ENCODE data around the gene ARHGAP26. TPM values are rescaled to one million over a fixed set of nuclear protein-coding genes. Genes with fewer than 3 reads are reported as not detected.
A peak's percentile ranks its signal among the peaks of the same experiment; 100 is the strongest.

ARHGAP26 gene
- total RNA-seq, 1 experiment from 2014 or later, result 38.3 TPM

DNA sequence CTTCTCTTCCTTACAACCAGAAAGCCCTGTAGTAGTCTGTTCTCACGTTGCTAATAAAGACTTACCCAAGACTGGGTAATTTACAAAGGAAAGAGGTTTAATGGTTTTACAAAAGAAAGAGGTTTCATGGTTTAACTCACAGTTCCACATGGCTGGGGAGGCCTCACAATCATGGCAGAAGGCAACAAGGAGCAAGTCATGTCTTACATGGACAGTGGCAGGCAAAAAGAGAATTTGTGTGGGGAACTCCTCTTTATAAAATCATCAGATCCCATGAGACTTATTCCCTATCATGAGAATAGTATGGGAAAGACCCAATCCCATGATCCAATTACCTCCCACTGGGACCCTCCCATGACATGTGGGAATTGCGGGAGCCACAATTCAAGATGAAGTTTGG, 468.4 kb downstream of the ARHGAP26 start:
- no peak for DNase-seq (ENCODE audit: low read depth)
- in situ Hi-C loops (cut with HindIII; ENCODE audit: low pct_unique_long_range_greater_than_20kb, low sequenced_read_pairs), result no loop called here

DNA sequence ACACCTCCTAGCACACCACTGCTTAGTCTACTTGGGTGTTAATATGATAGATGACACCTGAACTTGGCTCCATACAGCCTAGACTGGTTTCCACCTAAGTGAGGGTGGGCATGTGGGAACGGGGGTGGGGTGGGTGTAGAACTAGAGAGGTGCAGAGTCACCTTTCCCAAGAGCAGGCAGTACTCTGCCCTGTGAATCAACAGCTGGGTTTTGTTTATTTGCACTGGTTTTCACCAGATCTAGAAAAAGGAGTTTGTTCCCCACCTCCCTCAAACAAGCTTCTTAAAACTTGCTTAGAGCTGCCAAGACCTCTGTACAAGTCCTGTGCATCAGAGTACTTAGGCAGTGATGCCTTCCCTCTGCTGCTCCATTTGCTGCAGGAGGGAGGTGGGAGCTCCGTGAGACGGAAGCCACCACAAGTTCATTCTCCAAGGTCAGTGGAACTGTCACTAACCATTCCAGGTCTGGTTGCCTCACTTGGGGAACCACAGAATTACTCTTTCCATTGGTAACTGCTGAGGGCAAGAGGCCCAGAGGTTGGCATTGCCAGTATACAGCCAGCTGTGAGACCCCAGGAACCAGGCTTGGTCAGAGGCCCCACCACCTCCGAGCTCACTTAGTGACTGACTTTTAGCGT, 469.8 kb downstream of the ARHGAP26 start:
- in situ Hi-C loops (cut with HindIII; ENCODE audit: low pct_unique_long_range_greater_than_20kb, low sequenced_read_pairs), result no loop called here
- no peak for DNase-seq (ENCODE audit: low read depth)

DNA sequence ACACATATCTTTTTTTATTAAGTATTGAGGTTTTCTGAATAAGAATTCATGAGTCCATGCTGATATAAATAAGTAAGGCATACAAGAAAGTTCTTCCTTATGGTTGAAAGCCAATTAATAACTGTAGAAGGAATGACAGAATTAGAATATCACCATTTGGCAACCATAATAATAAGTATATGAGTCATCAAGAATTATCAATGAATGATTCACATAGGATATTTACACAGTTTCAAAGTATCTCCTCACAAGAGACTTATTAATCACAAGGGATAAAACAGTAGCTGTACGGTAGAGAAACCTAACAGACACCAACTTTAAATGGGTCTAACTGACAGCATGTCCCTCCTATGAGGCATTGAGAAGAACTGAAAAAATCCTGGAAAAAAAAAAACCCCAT, 471.7 kb downstream of the ARHGAP26 start:
- DNase-seq (ENCODE audit: low read depth), result no peak
- in situ Hi-C loops (cut with HindIII; ENCODE audit: low pct_unique_long_range_greater_than_20kb, low sequenced_read_pairs), result no loop called here

DNA sequence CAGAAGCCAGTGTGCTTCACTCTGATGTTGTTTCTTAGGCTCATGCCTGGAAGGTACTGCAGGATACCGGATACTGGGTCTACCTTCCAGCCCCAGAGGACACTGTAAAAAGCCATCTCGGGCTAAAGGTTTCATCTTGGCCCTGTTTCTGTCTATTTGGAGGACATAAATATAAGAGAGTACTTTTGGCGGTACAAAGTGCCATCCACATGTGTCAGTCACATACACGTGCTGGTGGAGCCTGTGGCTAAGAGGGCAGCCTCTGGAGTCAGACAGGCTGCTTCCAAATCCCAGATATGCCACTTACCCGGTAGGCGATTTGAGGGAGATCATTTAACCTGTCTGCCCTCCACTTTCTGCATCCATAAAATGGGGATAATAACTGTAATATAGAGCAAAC, 472.9 kb downstream of the ARHGAP26 start:
- DNase-seq (ENCODE audit: low read depth), result no peak
- in situ Hi-C loops (cut with HindIII; ENCODE audit: low pct_unique_long_range_greater_than_20kb, low sequenced_read_pairs), result no loop called here

DNA sequence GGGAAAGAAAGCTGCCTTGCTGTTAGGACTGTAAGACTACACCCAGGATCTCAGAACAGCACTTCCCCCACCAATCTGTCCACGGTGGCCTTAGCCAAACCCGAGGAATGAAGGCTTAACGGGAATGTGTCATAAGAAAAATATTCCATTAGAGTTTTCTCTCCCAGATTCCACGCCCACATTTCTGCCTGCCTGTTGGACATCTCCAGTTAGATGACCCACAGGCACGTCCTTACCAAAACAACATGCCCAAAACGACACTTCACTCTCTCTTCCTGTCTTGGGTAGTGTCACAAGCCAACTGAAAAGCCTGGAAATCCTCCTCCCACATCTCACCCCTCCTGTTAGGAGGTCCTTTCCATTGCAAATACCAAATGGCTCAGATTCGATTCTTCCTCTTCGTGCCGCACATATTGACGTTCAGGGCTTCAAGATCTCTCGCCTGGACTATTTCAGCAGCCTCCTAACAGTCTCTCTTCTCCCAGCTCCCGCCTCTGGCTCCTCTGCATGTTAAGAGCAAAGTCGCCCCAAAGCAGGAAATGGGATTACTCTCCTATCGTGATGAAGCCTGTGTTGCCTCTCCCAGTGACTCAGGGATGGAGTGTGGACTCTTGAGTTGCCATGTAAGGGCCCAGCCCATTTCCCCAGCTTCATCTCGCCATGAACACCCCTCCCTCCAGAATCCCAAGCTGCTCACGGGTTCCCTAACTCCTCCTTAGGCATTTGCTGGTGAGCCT, 474.0 kb downstream of the ARHGAP26 start:
- DNase-seq (ENCODE audit: low read depth), result peak; percentile 96
- in situ Hi-C loops (cut with HindIII; ENCODE audit: low pct_unique_long_range_greater_than_20kb, low sequenced_read_pairs), result no loop called here

DNA sequence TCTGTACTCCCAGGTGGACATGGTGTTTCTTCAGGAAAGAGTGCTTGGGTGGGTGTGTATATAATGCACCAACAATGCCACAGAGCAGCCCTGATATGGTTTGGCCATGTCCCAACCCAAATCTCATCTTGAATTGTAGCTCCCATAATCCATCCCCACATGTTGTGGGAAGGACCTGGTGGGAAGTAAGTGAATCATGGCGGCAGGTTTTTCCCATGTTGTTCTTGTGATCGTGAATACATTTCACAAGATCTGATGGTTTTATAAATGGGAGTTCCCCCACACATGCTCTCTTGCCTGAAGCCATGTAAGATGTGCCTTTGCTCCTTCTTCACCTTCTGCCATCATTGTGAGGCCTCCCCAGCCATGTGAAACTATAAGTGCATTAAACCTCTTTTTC, 474.8 kb downstream of the ARHGAP26 start:
- DNase-seq (ENCODE audit: low read depth), result peak; percentile 27
- in situ Hi-C loops (cut with HindIII; ENCODE audit: low pct_unique_long_range_greater_than_20kb, low sequenced_read_pairs), result no loop called here

DNA sequence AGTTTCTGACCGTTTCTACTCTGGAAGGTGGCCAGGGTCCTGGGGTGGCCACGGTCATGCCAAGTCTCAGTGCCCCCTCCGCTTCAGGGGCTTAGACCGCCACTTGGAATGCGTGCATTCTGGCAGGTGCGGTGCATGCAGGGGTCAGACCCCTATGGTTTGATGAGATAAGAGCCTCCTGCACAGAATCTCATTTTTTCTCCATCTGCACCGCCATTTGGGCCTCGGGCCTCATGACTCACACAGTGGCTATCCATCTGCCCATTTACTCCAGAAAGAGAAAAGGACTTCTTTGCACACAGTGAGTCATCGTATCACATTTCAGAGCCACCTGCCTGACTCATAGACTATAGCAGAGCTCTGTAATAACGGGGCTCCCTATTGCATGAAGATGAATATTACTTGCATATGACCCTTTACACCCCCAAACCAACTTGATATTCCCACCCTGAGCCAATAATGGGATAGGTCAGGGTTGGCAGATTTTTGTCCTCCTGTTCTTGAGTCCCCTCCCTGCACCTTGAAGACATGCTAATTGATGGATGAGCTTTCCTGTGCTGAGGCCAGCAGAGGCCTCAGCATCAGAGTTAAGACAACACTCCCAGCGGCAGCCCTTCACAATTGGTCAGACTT, 475.9 kb downstream of the ARHGAP26 start:
- DNase-seq (ENCODE audit: low read depth), result peak; percentile 92
- in situ Hi-C loops (cut with HindIII; ENCODE audit: low pct_unique_long_range_greater_than_20kb, low sequenced_read_pairs), result no loop called here

DNA sequence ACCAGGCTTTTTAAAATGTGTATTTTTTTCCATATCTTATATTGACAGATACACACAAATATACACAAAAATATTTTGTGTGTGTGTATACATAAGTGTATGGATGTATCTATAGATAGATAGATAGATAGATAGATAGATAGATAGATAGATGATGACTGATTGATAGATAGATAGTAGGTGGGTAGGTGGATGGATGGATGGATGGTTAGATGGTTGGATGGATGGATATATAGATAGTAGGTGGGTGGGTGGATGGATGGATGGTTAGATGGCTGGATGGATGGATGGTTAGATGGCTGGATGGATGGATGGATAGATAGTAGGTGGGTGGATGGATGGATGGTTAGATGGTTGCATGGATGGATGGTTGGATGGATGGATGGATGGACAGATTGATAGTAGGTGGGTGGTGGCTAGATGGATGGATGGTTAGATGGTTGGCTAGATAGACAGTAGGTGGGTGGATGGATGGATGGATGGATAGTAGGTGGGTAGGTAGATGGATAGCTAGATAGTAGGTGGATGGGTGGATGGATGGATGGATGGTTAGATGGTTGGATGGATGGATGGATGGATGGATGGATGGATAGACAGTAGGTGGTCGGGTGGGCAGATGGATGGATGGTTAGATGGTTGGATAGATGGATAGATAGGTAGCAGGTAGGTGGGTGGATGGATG, 477.1 kb downstream of the ARHGAP26 start:
- DNase-seq (ENCODE audit: low read depth), result no peak
- in situ Hi-C loops (cut with HindIII; ENCODE audit: low pct_unique_long_range_greater_than_20kb, low sequenced_read_pairs), result no loop called here

DNA sequence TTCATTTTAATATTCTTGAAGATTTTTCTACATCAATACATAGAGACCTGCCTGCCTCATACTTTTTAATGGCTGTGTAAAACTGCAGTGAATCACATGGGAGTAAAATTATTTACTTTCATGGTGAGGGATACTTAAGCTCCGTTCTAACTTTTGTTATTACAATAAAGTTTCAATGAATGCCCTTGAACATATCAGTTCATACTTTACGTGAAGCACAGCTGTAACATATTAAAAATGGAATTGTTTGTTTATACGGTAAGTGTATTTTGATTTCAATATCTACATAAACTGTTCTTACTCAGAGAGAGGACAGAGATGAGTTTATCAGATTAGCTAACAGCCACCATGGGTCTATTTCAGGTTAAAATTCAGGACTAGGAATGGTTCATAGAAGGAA, 478.2 kb downstream of the ARHGAP26 start:
- no peak for DNase-seq (ENCODE audit: low read depth)
- in situ Hi-C loops (cut with HindIII; ENCODE audit: low pct_unique_long_range_greater_than_20kb, low sequenced_read_pairs), result no loop called here

DNA sequence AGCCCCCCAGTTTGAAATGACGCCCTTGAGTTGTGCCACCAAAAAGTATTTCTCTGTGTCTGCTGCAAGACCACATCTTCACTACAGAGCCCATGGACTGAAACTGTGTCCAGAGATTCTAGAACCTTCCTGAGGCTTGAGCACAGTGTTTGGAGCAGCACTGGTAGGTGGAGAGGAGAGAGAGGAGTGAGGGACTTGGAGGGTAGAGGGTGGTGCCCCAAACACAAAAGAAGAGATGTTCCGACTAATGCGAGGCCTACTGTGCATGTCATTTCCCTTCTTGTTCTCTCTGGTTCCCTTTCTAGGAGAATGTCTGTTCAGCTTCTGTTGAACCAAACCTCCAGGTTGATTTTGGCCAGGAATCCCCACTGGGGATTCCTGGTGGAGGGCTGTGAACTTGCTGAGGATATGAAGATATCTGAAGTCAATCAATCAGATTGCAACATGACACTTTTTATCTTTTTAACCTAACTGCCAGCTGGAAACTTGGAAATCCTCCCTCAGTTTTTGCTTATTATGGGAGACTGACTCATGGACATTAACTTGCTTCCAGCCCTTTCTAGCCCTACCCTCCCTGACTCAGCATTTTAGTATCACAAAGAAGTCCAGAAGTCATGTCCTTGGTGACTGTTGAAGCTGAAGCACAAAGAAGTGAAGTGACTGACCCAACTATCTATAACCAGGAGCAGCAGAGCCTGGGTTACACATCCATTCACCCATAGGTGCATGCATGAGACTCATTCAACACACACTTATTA, 478.8 kb downstream of the ARHGAP26 start:
- in situ Hi-C loops (cut with HindIII; ENCODE audit: low pct_unique_long_range_greater_than_20kb, low sequenced_read_pairs), result no loop called here
- peak; percentile 57 for DNase-seq (ENCODE audit: low read depth)

DNA sequence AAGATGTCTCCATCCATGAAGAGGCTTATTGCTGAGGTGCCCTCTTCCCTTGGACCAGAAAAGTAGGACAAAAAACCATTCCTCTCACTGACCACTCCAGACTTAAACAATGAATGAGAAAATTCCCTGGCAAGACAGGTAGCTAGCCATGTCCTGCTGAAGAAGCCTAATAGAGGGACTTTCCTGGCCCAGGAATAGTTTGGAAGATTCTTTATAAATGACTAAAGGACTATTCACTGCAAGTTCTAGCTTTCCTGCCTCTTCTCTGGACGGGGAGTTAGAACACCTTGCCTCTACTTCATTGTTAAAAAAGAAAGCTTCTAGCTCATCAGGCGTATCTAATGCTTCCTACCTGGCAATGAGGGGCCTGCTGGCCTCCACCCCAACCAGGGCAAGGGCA, 479.7 kb downstream of the ARHGAP26 start:
- in situ Hi-C loops (cut with HindIII; ENCODE audit: low pct_unique_long_range_greater_than_20kb, low sequenced_read_pairs), result no loop called here
- DNase-seq (ENCODE audit: low read depth), result no peak

DNA sequence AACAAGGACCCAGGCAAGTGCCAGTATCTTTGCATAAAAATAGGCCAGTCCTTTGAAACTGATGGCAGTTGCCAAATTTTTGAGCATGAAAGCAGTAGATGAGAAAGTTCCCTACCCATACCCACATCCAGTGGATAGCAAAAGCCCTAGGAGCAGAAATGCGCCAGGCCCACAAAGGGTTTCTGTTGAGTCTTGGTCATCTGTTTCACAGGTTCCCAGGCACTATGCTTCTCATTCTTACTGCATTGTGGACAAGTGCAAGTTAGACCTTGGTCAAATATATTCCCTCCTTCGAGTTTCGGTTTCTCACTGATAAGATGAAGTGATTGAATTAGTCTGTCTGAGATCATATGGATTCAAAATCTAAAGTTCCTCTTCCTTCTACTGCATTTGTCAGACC, 481.0 kb downstream of the ARHGAP26 start:
- DNase-seq (ENCODE audit: low read depth), result no peak
- in situ Hi-C loops (cut with HindIII; ENCODE audit: low pct_unique_long_range_greater_than_20kb, low sequenced_read_pairs), result no loop called here

DNA sequence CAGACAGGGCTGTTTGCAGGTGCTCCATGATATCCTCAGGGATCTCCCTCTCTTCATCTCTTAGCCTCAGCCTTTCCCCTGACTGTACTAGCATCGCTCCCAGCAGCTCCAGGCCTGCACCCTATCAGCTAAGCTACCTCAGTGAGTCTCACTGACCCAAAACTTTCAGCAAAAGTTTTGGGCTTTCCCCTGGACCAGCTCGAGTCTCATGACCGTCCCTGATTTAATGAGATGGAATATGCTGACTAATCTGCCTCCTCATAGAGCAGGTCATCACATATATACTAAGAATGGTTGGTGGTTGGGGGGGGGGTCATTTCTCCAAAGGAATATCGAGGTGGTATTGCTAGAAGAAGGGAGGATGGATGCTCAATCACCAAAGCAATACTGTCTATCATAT, 481.8 kb downstream of the ARHGAP26 start:
- in situ Hi-C loops (cut with HindIII; ENCODE audit: low pct_unique_long_range_greater_than_20kb, low sequenced_read_pairs), result no loop called here
- DNase-seq (ENCODE audit: low read depth), result no peak

DNA sequence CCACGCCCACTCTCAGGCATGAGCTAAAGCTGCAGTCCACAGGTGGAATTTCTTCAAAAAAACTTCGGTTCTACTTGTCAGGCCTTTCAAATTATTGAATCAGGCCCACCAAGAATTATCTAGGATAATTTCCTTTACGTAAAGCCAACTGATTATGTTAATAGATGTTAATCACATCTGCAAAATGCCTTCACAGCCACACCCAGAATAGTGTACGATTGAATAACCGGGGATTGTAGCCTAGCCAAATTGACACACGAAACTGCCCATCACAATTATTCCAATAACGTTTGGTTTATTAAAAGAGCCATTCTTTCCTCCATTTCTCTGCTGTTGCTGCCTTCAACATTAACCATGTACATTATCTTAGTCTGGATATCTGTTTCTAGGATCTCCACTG, 484.6 kb downstream of the ARHGAP26 start:
- in situ Hi-C loops (cut with HindIII; ENCODE audit: low pct_unique_long_range_greater_than_20kb, low sequenced_read_pairs), result no loop called here
- no peak for DNase-seq (ENCODE audit: low read depth)

DNA sequence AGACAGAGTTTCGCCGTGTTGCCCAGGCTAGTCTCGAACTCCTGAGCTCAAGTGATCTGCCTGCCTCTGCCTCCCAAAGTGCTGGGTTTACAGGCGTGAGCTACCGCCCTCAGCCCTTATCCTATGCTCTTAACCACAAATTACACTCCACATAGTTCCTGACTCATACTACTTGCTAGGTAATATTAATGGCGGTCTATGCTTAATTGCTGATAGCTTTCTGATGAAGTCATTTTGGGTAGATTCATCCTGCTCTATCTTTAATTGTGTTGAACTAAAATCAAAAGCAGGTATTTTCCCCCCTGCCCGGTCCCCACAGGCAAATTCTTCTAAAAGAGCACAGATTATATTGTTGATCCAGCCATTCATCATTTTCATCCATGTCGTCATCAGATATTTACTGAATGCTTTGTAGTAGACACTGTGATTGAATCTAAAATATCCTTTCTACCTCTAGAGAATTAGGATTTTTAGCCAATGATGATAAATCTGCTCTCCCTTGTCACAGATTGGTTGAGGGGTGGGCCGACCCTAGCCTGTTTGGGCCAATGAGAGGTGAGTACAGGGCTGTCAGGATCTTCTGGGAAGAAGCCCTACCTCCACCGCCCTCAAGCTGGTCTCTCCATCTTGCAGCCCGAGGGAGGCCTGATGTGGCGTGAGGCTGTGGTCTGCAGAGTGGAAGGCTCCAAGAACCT, 488.5 kb downstream of the ARHGAP26 start:
- in situ Hi-C loops (cut with HindIII; ENCODE audit: low pct_unique_long_range_greater_than_20kb, low sequenced_read_pairs), result no loop called here
- DNase-seq (ENCODE audit: low read depth), result peak; percentile 53

DNA sequence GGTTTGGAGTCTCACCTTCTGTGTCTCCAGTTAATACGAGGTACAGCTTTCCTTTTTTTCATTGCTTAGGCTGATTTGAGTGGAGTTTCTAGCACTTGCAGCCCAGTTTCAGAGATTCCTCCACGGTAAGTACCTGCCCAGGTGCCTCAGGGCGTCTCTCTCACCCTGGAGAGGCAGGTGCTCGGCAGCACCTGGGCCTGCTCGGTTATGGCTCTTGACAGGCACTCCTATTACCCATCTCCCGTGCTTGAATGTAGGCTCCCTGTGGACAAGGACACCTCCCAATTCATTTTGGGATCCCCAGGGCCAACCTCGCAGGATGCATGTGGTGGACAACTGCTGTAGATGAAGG, 489.1 kb downstream of the ARHGAP26 start:
- in situ Hi-C loops (cut with HindIII; ENCODE audit: low pct_unique_long_range_greater_than_20kb, low sequenced_read_pairs), result no loop called here

DNA sequence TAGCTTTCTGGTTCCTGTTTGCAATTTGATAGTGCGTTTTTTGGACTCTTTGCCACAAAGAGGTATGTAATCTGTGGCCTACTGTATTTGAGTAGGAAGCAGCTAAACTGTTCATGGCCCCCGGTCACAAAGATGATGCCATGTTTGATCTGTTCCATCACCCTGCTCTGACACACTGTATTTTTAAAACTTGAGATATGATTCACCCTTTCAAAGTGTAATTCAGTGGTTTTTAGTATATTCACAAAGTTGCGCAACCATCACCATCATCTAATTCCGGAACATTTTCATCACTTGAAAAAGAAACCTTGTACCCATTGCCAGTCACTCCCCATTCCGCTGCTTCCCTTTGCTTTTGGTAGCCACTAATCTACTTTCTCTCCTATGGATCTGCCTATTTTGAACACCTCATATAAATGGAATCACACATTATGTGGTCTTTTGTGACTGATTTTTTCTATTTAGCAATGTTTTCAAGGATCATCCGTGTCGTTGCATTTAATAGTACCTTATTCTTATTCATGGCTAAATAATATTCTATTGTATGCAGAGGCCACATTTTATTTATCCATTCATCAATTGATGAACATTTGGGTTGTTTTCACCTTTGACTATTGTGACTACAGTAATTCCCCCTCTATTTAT, 491.7 kb downstream of the ARHGAP26 start:
- DNase-seq (ENCODE audit: low read depth), result no peak
- in situ Hi-C loops (cut with HindIII; ENCODE audit: low pct_unique_long_range_greater_than_20kb, low sequenced_read_pairs), result no loop called here

More for the DNA sequence above, 489.1 kb downstream of the ARHGAP26 start:
- DNase-seq (ENCODE audit: low read depth), result no peak

Measured in Caki2 (cell line).